ENCODE results near the gene HAPLN3. TPM values are rescaled to one million over a fixed set of nuclear protein-coding genes. Genes with fewer than 3 reads are reported as not detected.
A peak's percentile ranks its signal among the peaks of the same experiment; 100 is the strongest.

The HAPLN3 gene
- total and polyA plus RNA-seq, 9 donors: 2.7 to 10.0 (median 3.9) TPM

GRCh38 chr15:88911766-88912118 lies 16.4 kb upstream of the HAPLN3 start:
- Histone ChIP-seq H3K9me3 (no peaks in the 10 kb centered on the region), H3K4me1 (ENCODE audit: insufficient read depth) (peaks cover 11% of the 10 kb centered on the region), H3K4me3 (peak overlapping the region; percentile 58), H3K36me3 (no peaks in the 10 kb centered on the region), H3K27ac (peak overlapping the region; percentile 77 to 80), H3K27me3 (no peaks in the 10 kb centered on the region)
- intact Hi-C loops (cut with DNase I): loop anchor here in 1 of 4 donors (2.0 kb wide), 1 partner anchor 105 kb away; no protein-coding TSS in a partner anchor
- 60 to 86% (median 84%) methylated on average over 5 of the region's 5 CpGs for WGBS, 3 donors
- no peak for TF ChIP-seq POLR2A (IDR thresholded peaks at IDR 0.05)
- no peak for TF ChIP-seq EP300 (IDR thresholded peaks at IDR 0.05)
- TF ChIP-seq CTCF (IDR thresholded peaks at IDR 0.05): no peak
- no peak for DNase-seq

GRCh38 chr15:88909956-88910831 lies 14.8 kb upstream of the HAPLN3 start:
- WGBS, 3 donors: 81 to 89% (median 84%) methylated on average over 12 of the region's 12 CpGs
- Histone ChIP-seq H3K9me3 (no peaks in the 10 kb centered on the region), H3K4me3 (no peak overlapping the region), H3K27me3 (no peaks in the 10 kb centered on the region), H3K36me3 (no peaks in the 10 kb centered on the region), H3K4me1 (ENCODE audit: insufficient read depth) (peaks cover 11% of the 10 kb centered on the region), H3K27ac (peak overlapping the region; percentile 20 to 72)
- DNase-seq: no peak
- intact Hi-C loops (cut with DNase I): loop anchor here (2.0 to 10.0 kb wide), 6 partner anchors 105 to 425 kb away; no protein-coding TSS in a partner anchor
- TF ChIP-seq POLR2A (IDR thresholded peaks at IDR 0.05): no peak
- no peak for TF ChIP-seq EP300 (IDR thresholded peaks at IDR 0.05)
- no peak for TF ChIP-seq CTCF (IDR thresholded peaks at IDR 0.05)

- no peaks in the 10 kb centered on the region for H3K27me3 ChIP-seq
- no peaks in the 10 kb centered on the region for H3K9me3 ChIP-seq
- H3K36me3 ChIP-seq: no peaks in the 10 kb centered on the region
- 45 to 54% (median 49%) methylated on average over 16 of the region's 16 CpGs for WGBS, 3 donors
- H3K4me3 ChIP-seq: no peak overlapping the region
- TF ChIP-seq CTCF (IDR thresholded peaks at IDR 0.05) (no peak), EP300 (IDR thresholded peaks at IDR 0.05) (no peak), POLR2A (IDR thresholded peaks at IDR 0.05) (no peak)
- intact Hi-C loops (cut with DNase I): loop anchor here (5.0 to 10.0 kb wide), 5 partner anchors 106 to 424 kb away; no protein-coding TSS in a partner anchor
- H3K27ac ChIP-seq: peak overlapping the region; percentile 20 to 72
- H3K4me1 ChIP-seq (ENCODE audit: insufficient read depth): peaks cover 11% of the 10 kb centered on the region
- DNase-seq: peak in 3 of 5 donors; percentile 44 to 73 (median 59)
These were observed 13.6 kb upstream of the HAPLN3 start for GRCh38 chr15:88908697-88909621.

- Histone ChIP-seq H3K4me3 (no peak overlapping the region), H3K27me3 (no peaks in the 10 kb centered on the region), H3K4me1 (ENCODE audit: insufficient read depth) (peaks cover 10% of the 10 kb centered on the region), H3K36me3 (no peaks in the 10 kb centered on the region), H3K27ac (peak overlapping the region; percentile 20 to 38), H3K9me3 (no peaks in the 10 kb centered on the region)
- 89 to 94% (median 92%) methylated on average over 12 of the region's 12 CpGs for WGBS, 3 donors
- TF ChIP-seq POLR2A (IDR thresholded peaks at IDR 0.05): no peak
- TF ChIP-seq EP300 (IDR thresholded peaks at IDR 0.05): no peak
- TF ChIP-seq CTCF (IDR thresholded peaks at IDR 0.05): no peak
- no peak for DNase-seq
- intact Hi-C loops (cut with DNase I): loop anchor here (5.0 to 10.0 kb wide), 5 partner anchors 107 to 423 kb away; no protein-coding TSS in a partner anchor
These were observed 12.8 kb upstream of the HAPLN3 start for GRCh38 chr15:88908123-88908522.

All from ovary (tissue), 9 donors.